ENCODE data around the gene AGPAT3. TPM values are rescaled to one million over a fixed set of nuclear protein-coding genes. Genes with fewer than 3 reads are reported as not detected.

The AGPAT3 gene
- total RNA-seq, 4 donors from 2014 or later, result 32.1 to 58.8 (median 48.7) TPM

DNA sequence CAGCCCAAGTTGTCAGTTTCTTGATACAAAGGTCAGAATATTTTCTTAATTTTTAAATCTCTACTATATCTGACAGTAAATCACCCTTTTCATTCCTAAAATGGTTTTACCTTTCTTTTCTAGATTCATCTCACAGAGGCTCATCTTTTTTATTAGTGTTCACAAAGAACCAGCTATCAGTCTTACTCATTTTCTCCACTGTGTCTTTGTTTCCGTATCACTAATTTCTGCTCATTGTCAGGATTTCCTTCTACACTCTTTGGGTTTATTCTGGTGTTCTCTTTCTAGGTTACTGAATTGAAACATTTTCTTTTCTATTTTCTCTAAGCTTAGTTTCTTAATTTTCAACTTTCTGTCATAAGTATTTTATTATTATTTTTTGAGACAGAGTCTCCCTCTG, 8.7 kb downstream of the AGPAT3 start:
- no peak overlapping the region for H3K4me3 ChIP-seq (ENCODE audit: low read depth, poor library complexity, severe bottlenecking)
- DNase-seq (ENCODE audit: low spot score in 2 of 2), result no peak
- TF ChIP-seq, protein P1, sequence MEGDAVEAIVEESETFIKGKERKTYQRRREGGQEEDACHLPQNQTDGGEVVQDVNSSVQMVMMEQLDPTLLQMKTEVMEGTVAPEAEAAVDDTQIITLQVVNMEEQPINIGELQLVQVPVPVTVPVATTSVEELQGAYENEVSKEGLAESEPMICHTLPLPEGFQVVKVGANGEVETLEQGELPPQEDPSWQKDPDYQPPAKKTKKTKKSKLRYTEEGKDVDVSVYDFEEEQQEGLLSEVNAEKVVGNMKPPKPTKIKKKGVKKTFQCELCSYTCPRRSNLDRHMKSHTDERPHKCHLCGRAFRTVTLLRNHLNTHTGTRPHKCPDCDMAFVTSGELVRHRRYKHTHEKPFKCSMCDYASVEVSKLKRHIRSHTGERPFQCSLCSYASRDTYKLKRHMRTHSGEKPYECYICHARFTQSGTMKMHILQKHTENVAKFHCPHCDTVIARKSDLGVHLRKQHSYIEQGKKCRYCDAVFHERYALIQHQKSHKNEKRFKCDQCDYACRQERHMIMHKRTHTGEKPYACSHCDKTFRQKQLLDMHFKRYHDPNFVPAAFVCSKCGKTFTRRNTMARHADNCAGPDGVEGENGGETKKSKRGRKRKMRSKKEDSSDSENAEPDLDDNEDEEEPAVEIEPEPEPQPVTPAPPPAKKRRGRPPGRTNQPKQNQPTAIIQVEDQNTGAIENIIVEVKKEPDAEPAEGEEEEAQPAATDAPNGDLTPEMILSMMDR (IDR thresholded peaks at IDR 0.05), result no peak
- no peak for TF ChIP-seq POLR2A (IDR thresholded peaks at IDR 0.05)
- 86 to 90% methylated on average over 1 of the region's 1 CpG for WGBS, 2 donors
- intact Hi-C loops (cut with DNase I; ENCODE audit: low total_unique reads), result loop anchor here (10.0 kb wide), 1 partner anchor 71 kb away; no protein-coding TSS in a partner anchor

DNA sequence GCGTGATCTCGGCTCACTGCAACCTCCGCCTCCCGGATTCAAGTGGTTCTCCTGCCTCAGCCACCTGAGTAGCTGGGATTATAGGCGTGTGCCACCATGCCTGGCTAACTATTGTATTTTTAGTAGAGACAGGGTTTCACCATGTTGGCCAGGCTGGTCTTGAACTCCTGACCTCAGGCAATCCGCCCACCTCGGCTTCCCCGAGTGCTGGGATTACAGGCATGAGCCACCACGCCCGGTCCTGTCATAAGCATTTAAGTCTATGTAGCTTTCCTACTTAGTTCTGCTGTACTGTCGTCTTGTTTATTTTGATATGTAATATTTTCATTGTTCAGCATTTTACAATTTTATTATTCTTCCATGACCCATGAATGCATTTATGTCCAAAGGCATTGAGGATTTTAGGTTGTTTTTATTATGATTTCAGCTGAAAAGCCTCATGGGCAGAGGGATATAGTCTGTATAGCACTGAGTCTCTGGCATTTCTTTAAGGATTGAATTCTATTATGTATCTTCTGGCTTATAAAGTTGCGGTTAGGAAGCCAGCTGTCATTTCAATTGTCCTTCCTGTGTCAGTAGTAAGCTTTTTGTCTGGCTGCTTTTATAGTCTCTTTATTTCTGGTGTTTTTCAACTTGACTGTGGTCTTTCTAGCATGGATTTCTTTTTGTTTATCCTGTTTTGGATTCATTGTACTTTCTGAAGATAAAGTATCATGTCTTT, 9.2 kb downstream of the AGPAT3 start:
- intact Hi-C loops (cut with DNase I; ENCODE audit: low total_unique reads), result loop anchor here (10.0 kb wide), 1 partner anchor 71 kb away; no protein-coding TSS in a partner anchor
- 81 to 86% methylated on average over 12 of the region's 12 CpGs for WGBS, 2 donors

DNA sequence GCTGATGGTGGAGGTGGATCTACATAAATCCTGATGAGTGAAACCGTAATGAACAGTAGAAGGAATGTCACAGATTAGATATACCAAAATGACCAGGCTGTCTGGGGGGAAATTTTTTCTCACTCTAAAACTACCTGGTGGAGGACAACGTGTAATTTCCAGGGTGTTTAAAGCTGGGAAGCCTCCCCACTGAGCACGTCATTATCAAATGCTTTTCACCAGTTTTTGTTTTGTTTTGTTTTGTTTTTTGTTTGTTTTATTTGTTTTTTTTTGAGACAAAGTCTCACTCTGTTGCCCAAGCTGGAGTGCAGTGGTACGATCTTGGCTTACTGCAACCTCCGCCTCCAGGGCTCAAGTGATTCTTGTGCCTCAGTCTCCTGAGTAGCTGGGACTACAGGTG, 11.6 kb downstream of the AGPAT3 start:
- no peak for DNase-seq (ENCODE audit: low spot score in 2 of 2)
- H3K4me3 ChIP-seq (ENCODE audit: low read depth, poor library complexity, severe bottlenecking), result no peak overlapping the region
- TF ChIP-seq, protein P1 (IDR thresholded peaks at IDR 0.05), result no peak
- no peak for TF ChIP-seq POLR2A (IDR thresholded peaks at IDR 0.05)
- intact Hi-C loops (cut with DNase I; ENCODE audit: low total_unique reads), result loop anchor here (10.0 kb wide), 1 partner anchor 68 kb away; no protein-coding TSS in a partner anchor
- WGBS, 2 donors, result 91 to 95% methylated on average over 5 of the region's 5 CpGs

More for the DNA sequence above, 9.2 kb downstream of the AGPAT3 start:
- TF ChIP-seq POLR2A (IDR thresholded peaks at IDR 0.05), result no peak
- TF ChIP-seq, protein P1 (IDR thresholded peaks at IDR 0.05), result no peak
- no peak for DNase-seq (ENCODE audit: low spot score in 2 of 2)
- no peak overlapping the region for H3K4me3 ChIP-seq (ENCODE audit: low read depth, poor library complexity, severe bottlenecking)

DNA sequence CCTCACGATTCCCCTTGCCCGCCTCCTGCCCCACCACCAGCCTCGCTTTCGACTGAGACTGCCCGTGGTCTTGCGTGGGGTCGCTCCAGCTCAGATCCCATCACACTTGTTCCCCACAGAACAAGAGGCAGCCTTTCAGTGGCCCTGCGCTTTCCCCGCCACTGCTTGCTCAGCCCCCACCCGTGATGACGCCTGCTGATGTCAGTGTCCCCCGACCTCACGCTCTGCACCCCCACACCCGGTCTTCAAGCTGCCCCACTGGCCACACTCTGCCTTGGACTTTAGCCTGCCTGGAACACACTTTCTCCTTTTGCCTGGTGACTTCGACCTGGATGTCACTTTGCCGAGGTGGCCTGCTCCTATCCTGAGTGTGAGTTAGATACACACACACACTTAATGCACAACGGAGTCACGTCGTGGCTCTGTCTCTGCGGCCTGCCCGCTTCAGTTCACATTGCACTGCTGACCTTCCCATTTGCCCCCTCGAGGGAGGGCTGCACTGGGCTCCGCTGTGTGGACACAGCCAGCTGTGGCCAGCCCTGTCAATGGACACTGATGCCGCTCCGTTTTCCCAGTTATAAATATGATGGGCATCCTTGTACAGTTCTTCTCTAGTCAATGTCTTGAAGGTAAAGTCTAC, 13.0 kb downstream of the AGPAT3 start:
- 93 to 95% methylated on average over 25 of the region's 25 CpGs for WGBS, 2 donors
- no peak for DNase-seq (ENCODE audit: low spot score in 2 of 2)
- H3K4me3 ChIP-seq (ENCODE audit: low read depth, poor library complexity, severe bottlenecking), result no peak overlapping the region
- no peak for TF ChIP-seq POLR2A (IDR thresholded peaks at IDR 0.05)
- TF ChIP-seq, protein P1 (IDR thresholded peaks at IDR 0.05), result no peak
- intact Hi-C loops (cut with DNase I; ENCODE audit: low total_unique reads), result loop anchor here (10.0 kb wide), 1 partner anchor 67 kb away; no protein-coding TSS in a partner anchor

DNA sequence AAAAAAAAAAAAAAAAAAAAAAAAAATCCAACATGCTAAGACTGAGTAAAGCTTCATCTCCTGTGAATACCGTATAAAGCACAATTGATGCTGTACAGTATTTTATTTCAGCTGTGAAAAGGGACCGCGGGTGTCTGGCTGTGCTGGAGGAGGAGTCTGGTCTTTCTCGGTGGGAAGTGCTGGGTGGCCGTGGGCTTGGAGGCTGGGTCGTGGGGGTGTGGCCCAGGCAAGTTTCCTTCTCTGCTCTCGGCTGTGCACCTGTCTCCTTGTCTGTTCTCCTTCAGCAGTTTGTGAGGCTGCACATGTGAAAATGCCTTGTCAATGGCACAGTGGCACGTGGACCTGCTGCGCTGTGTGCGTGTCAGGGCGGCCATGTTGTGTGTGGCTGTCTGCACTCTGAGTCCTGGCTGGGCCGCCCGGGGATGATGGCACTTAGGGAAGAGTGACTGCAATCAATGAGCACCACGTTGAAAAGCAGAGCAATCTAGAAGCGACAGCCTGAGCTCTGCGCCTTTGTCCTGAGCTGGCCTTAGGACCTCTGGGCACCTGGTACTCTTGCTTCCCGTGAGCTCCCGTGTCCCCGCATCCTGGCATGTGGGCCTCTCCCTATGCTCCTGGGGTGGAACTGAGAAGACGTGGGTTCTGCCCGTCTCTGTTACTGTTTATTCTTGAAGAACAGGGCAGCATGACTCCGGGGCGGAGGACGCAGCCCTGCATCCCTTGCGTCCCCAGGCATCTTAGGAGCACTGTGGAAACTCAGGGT, 14.5 kb downstream of the AGPAT3 start:
- TF ChIP-seq POLR2A (IDR thresholded peaks at IDR 0.05), result no peak
- TF ChIP-seq, protein P1 (IDR thresholded peaks at IDR 0.05), result no peak
- H3K4me3 ChIP-seq (ENCODE audit: low read depth, poor library complexity, severe bottlenecking), result no peak overlapping the region
- WGBS, 2 donors, result 86 to 87% methylated on average over 25 of the region's 25 CpGs
- DNase-seq (ENCODE audit: low spot score in 2 of 2), result no peak
- intact Hi-C loops (cut with DNase I; ENCODE audit: low total_unique reads), result loop anchor here (10.0 kb wide), 1 partner anchor 65 kb away; no protein-coding TSS in a partner anchor
